Gastroesophageal sphincter (tissue), 3 donors: ENCODE data around the gene CASTOR2.
"Not testable (repeated sequence)": the region's sequence is repeated elsewhere in the genome, so short reads cannot be mapped to it uniquely, and the experiment has no call there.

Experiments
- EP300 ChIP-seq: sonication (generic); formaldehyde crosslinking; IDR thresholded peaks from one replicate; pipeline ENCODE4 v1.6.1; 2017; ENCODE audit warnings: antibody characterized with exemption, mild to moderate bottlenecking
- POLR2A ChIP-seq, 2 donors: fragments of 450-650 bp; IDR thresholded peaks; one replicate each; pipeline ENCODE4 v1.6.1; 2017; ENCODE audit warnings: antibody characterized with exemption in 2 of 2, mild to moderate bottlenecking in 2 of 2, moderate library complexity in 1 of 2
- POLR2AphosphoS5 ChIP-seq: sonication (generic); formaldehyde crosslinking; IDR thresholded peaks from one replicate; pipeline ENCODE4 v1.6.1; 2017; ENCODE audit warnings: antibody characterized with exemption
- TF ChIP-seq, protein P1 (sequence below), 4 experiments: fragments of 200-600 bp in 2 of 4; fragments of 450-650 bp in 2 of 4; sonication (generic) in 1 of 4; IDR thresholded peaks; one replicate each; pipeline ENCODE4 v1.5.1; 2017 to 2019; ENCODE audit warnings: antibody characterized with exemption in 4 of 4, mild to moderate bottlenecking in 2 of 4, moderate library complexity in 2 of 4

DNA sequence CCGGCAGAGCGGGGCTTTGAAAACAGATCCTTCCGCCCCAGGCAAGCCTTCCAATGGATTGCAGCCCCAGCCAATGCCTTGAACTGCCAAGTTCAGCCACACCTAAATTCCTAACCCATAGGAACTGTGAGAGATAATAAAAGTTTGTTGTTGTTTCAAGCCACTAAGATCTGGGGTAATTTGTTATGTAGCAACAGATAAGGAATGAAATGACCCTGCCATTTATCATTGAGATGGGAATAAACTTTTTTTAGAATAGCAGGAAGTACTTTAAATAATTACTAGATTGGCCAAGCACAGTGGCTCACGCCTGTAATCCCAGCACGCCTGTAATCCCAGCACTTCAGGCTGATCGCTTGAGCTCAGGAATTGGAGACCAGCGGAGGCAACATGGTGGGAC is 11.5 kb downstream of the CASTOR2 start:
- TF ChIP-seq, protein P1, sequence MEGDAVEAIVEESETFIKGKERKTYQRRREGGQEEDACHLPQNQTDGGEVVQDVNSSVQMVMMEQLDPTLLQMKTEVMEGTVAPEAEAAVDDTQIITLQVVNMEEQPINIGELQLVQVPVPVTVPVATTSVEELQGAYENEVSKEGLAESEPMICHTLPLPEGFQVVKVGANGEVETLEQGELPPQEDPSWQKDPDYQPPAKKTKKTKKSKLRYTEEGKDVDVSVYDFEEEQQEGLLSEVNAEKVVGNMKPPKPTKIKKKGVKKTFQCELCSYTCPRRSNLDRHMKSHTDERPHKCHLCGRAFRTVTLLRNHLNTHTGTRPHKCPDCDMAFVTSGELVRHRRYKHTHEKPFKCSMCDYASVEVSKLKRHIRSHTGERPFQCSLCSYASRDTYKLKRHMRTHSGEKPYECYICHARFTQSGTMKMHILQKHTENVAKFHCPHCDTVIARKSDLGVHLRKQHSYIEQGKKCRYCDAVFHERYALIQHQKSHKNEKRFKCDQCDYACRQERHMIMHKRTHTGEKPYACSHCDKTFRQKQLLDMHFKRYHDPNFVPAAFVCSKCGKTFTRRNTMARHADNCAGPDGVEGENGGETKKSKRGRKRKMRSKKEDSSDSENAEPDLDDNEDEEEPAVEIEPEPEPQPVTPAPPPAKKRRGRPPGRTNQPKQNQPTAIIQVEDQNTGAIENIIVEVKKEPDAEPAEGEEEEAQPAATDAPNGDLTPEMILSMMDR (IDR thresholded peaks at IDR 0.05), result not testable (repeated sequence)
- not testable (repeated sequence) for TF ChIP-seq EP300; POLR2A (IDR thresholded peaks at IDR 0.05); POLR2AphosphoS5
